Measurements from ENCODE around the gene ZNF331.

The ZNF331 gene

GRCh38 chr19:53553865-53554791, 16.2 kb downstream of the ZNF331 start (continued):
- TF ChIP-seq ZBTB11 (tag by site-specific recombination; conservative IDR thresholded peaks at IDR 0.05; ENCODE audit: low read depth) (peak; percentile 18), ZNF354C (tag by site-specific recombination; IDR thresholded peaks at IDR 0.05; ENCODE audit: borderline replicate concordance, low read depth) (no peak), ZNF654 (tag by site-specific recombination; IDR thresholded peaks at IDR 0.05; ENCODE audit: low read depth) (no peak), PRDM10 (tag by site-specific recombination; IDR thresholded peaks at IDR 0.05) (0 out of 2 replicates have a peak, but pooled peaks have one; percentile 11), OVOL3 (tag by site-specific recombination; IDR thresholded peaks at IDR 0.05) (no peak), ZNF18 (tag by site-specific recombination; IDR thresholded peaks at IDR 0.05) (no peak), ZNF473 (tag by site-specific recombination; IDR thresholded peaks at IDR 0.05) (no peak), ZNF701 (tag by site-specific recombination; IDR thresholded peaks at IDR 0.05) (no peak), ZNF692 (tag by site-specific recombination; IDR thresholded peaks at IDR 0.05) (peak; percentile 50; the same call in 1 of the 2 replicates), ZNF341 (tag by site-specific recombination; IDR thresholded peaks at IDR 0.05; ENCODE audit: low read depth) (no peak), ZBTB20 (tag by site-specific recombination; IDR thresholded peaks at IDR 0.05) (peak; percentile 78; the same call in 1 of the 2 replicates), ZNF112 (tag by site-specific recombination; IDR thresholded peaks at IDR 0.05) (no peak), ZNF221 (tag by site-specific recombination; IDR thresholded peaks at IDR 0.05; ENCODE audit: borderline replicate concordance) (no peak), ZNF704 (tag by site-specific recombination; IDR thresholded peaks at IDR 0.05) (no peak), ZSCAN18 (tag by site-specific recombination; IDR thresholded peaks at IDR 0.05) (no peak), ZNF175 (tag by site-specific recombination; IDR thresholded peaks at IDR 0.05) (no peak), KLF16 (tag by site-specific recombination; IDR thresholded peaks at IDR 0.05) (peak; percentile 48; the same call in 1 of the 2 replicates), ZNF658 (tag by site-specific recombination; IDR thresholded peaks at IDR 0.05) (no peak), KLF8 (tag by site-specific recombination; IDR thresholded peaks at IDR 0.05) (peak; percentile 52; the same call in 1 of the 2 replicates), ZNF157 (tag by site-specific recombination; IDR thresholded peaks at IDR 0.05) (no peak), ZNF560 (tag by site-specific recombination; IDR thresholded peaks at IDR 0.05; ENCODE audit: borderline replicate concordance) (no peak), ZNF404 (tag by site-specific recombination; IDR thresholded peaks at IDR 0.05) (no peak), ZNF423 (tag by site-specific recombination; IDR thresholded peaks at IDR 0.05) (0 out of 2 replicates have a peak, but pooled peaks have one; percentile 25), ZBTB48 (tag by site-specific recombination; IDR thresholded peaks at IDR 0.05) (peak; percentile 59; the same call in 1 of the 2 replicates), ZSCAN30 (tag by site-specific recombination; IDR thresholded peaks at IDR 0.05) (no peak)
